IMR-90 (cell line): ENCODE data around the gene EXOC6B. TPM values are rescaled to one million over a fixed set of nuclear protein-coding genes. Genes with fewer than 3 reads are reported as not detected.

Experiments
- ATAC-seq: fragments of 200-7000 bp; cut with Tn5 transposase; 2 replicates; pipeline ENCODE4 v1.9.1; 2020; ENCODE audit warnings: low read depth, mild to moderate bottlenecking, moderate library complexity
- BruUV-seq: library from RNA; stranded (reverse); fragments of 400-500 nt; replicated peaks from 2 replicates; lab custom pipeline; 2021; lab: Mats Ljungman, UMichigan
- CTCF ChIA-PET: fragments of 300-600 bp; formaldehyde crosslinking; extraction: SDS; loops from one replicate; lab custom pipeline; 2021; ENCODE audit warnings: antibody characterized with exemption; lab: Yijun Ruan, JAX
- POLR2A ChIA-PET: fragments of 300-600 bp; sonication (Branson Sonifier 250); formaldehyde crosslinking; loops from one replicate; lab custom pipeline; 2022; ENCODE audit warnings: antibody characterized with exemption; ENCODE audit not compliant: unreplicated experiment; lab: Charles Lee
- DNase-seq: peaks from one replicate; pipeline ENCODE4 v3.0.0; 2013
- H2AFZ ChIP-seq: replicated peaks from 2 replicates; pipeline ENCODE3; 2013; ENCODE audit warnings: low read length, mild to moderate bottlenecking; ENCODE audit not compliant: poor library complexity
- H2AK5ac ChIP-seq: 2 replicates; pipeline ENCODE4 v1.6.1; 2013; ENCODE audit warnings: low read depth, low read length, inconsistent platforms
- H2AK9ac ChIP-seq: replicated peaks from 2 replicates; pipeline ENCODE3; 2013; ENCODE audit warnings: mild to moderate bottlenecking, low read depth, low read length, moderate library complexity; ENCODE audit not compliant: poor library complexity
- H2BK120ac ChIP-seq: 2 replicates; pipeline ENCODE4 v1.6.1; 2013; ENCODE audit warnings: low read depth, low read length, inconsistent platforms
- H2BK15ac ChIP-seq: 3 replicates; pipeline ENCODE4 v1.6.1; 2013; ENCODE audit warnings: low read depth, low read length, inconsistent platforms
- H2BK20ac ChIP-seq: 2 replicates; pipeline ENCODE4 v1.6.1; 2013; ENCODE audit warnings: low read depth, mild to moderate bottlenecking, inconsistent platforms, low read length, moderate library complexity
- H2BK5ac ChIP-seq: 2 replicates; pipeline ENCODE4 v1.6.1; 2013; ENCODE audit warnings: mild to moderate bottlenecking, low read depth, low read length, inconsistent platforms; ENCODE audit not compliant: poor library complexity, severe bottlenecking
- H3K14ac ChIP-seq: replicated peaks from 2 replicates; pipeline ENCODE4 v1.6.1; 2013; ENCODE audit warnings: low read depth, low read length, inconsistent platforms
- H3K18ac ChIP-seq: 2 replicates; pipeline ENCODE4 v1.6.1; 2013; ENCODE audit warnings: low read depth, low read length, control low read depth
- H3K23ac ChIP-seq: 2 replicates; pipeline ENCODE4 v1.6.1; 2013; ENCODE audit warnings: low read depth, low read length, inconsistent platforms
- H3K27ac ChIP-seq: 2 replicates; pipeline ENCODE4 v1.5.1; 2013; ENCODE audit warnings: mild to moderate bottlenecking, control low read depth, low read length; ENCODE audit not compliant: insufficient read depth
- H3K27me3 ChIP-seq: 2 replicates; pipeline ENCODE4 v1.6.1; 2013; ENCODE audit warnings: low read length; ENCODE audit not compliant: control insufficient read depth, insufficient read depth
- H3K36me3 ChIP-seq: 2 replicates; pipeline ENCODE4 v1.6.1; 2013; ENCODE audit warnings: low read length, mixed read lengths; ENCODE audit not compliant: control insufficient read depth, insufficient read depth
- H3K4ac ChIP-seq: 2 replicates; pipeline ENCODE4 v1.6.1; 2013; ENCODE audit warnings: low read depth, low read length, inconsistent platforms
- H3K4me1 ChIP-seq: 2 replicates; pipeline ENCODE4 v1.6.1; 2013; ENCODE audit warnings: low read length, mixed read lengths; ENCODE audit not compliant: control insufficient read depth, insufficient read depth
- H3K4me2 ChIP-seq: 2 replicates; pipeline ENCODE4 v1.6.1; 2013; ENCODE audit warnings: low read depth, mild to moderate bottlenecking, control low read depth, low read length, moderate library complexity
- H3K4me3 ChIP-seq: 2 replicates; pipeline ENCODE4 v1.5.1; 2013; ENCODE audit warnings: low read depth, mild to moderate bottlenecking, control low read depth, low read length, moderate library complexity; ENCODE audit not compliant: insufficient read depth
- H3K56ac ChIP-seq: 2 replicates; pipeline ENCODE4 v1.6.1; 2013; ENCODE audit warnings: low read length, inconsistent platforms; ENCODE audit not compliant: insufficient read depth; ENCODE audit errors: extremely low read depth
- H3K79me1 ChIP-seq, 2 experiments: 2 replicates each; pipeline ENCODE4 v1.6.1; 2013; ENCODE audit warnings: low read length in 2 of 2, inconsistent platforms in 1 of 2, low read depth in 1 of 2
- H3K9ac ChIP-seq: 2 replicates; pipeline ENCODE4 v1.6.1; 2013; ENCODE audit warnings: low read depth, low read length, control low read depth
- H3K9me1 ChIP-seq: 2 replicates; pipeline ENCODE4 v1.6.1; 2013; ENCODE audit warnings: low read length, inconsistent platforms; ENCODE audit not compliant: insufficient read depth
- H3K9me3 ChIP-seq: 2 replicates; pipeline ENCODE4 v1.6.1; 2013; ENCODE audit warnings: low read length; ENCODE audit not compliant: control insufficient read depth, insufficient read depth
- H4K20me1 ChIP-seq: 2 replicates; pipeline ENCODE4 v1.6.1; 2013; ENCODE audit warnings: low read length, inconsistent platforms; ENCODE audit not compliant: insufficient read depth
- H4K5ac ChIP-seq: 2 replicates; pipeline ENCODE4 v1.6.1; 2013; ENCODE audit warnings: mild to moderate bottlenecking, low read depth, low read length, control low read depth
- H4K8ac ChIP-seq, 2 experiments: 2 replicates each; pipeline ENCODE4 v1.6.1; 2013; ENCODE audit warnings: low read depth in 2 of 2, low read length in 2 of 2, control low read depth in 1 of 2, inconsistent platforms in 1 of 2
- H4K91ac ChIP-seq: 2 replicates; pipeline ENCODE4 v1.6.1; 2013; ENCODE audit warnings: low read depth, low read length, inconsistent platforms; ENCODE audit not compliant: insufficient read depth
- BHLHE40 ChIP-seq: fragments of 150-350 bp; IDR thresholded peaks from 2 replicates; pipeline ENCODE4 v1.6.1; 2016; ENCODE audit warnings: mild to moderate bottlenecking, low read depth, low read length
- CEBPB ChIP-seq: IDR thresholded peaks from 2 replicates; pipeline ENCODE4 v1.6.1; 2012; ENCODE audit warnings: low read depth, low read length, improper control_type of control experiment
- CHD1 ChIP-seq: IDR thresholded peaks from 2 replicates; pipeline ENCODE4 v1.6.1; 2012; ENCODE audit warnings: low read depth, low read length, improper control_type of control experiment
- CTCF ChIP-seq: conservative IDR thresholded peaks from 2 replicates; pipeline ENCODE4 v1.5.1; 2012; ENCODE audit warnings: mild to moderate bottlenecking, low read depth, low read length, improper control_type of control experiment
- MXI1 ChIP-seq: IDR thresholded peaks from 2 replicates; pipeline ENCODE4 v1.6.1; 2012; ENCODE audit warnings: low read depth, mild to moderate bottlenecking, low read length, moderate library complexity, borderline replicate concordance
- NFE2L2 ChIP-seq: fragments of 150-350 bp; IDR thresholded peaks from 2 replicates; pipeline ENCODE4 v1.6.1; 2016; ENCODE audit warnings: low read depth, mild to moderate bottlenecking, low read length
- RFX5 ChIP-seq: IDR thresholded peaks from 2 replicates; pipeline ENCODE4 v1.8.0; 2012; ENCODE audit warnings: low read depth, mild to moderate bottlenecking, low read length, moderate library complexity
- WGBS, 2 experiments: methylation state at CpG; one replicate each; pipeline versions ENCODE4 v1.1.5 to v1.1.7; 2013; ENCODE audit warnings: missing lambda C conversion rate in 2 of 2; ENCODE audit not compliant: insufficient read length in 1 of 2; ENCODE audit errors: extremely low coverage in 2 of 2; 5-methylcytosine and 5-hydroxymethylcytosine counted together
- dilution Hi-C: fragments of 300-500 bp; cut with HindIII; formaldehyde crosslinking; loops from one replicate; pipeline ENCODE4 v1.14.3; 2018; ENCODE audit warnings: low sequenced_read_pairs; ENCODE audit not compliant: unreplicated experiment
- in situ Hi-C: fragments of 300-500 bp; cut with MboI; formaldehyde crosslinking; loops from 3 replicates; pipeline ENCODE4 v1.14.3; 2019; ENCODE audit warnings: low sequenced_read_pairs, inconsistent platforms, mixed read lengths
- intact Hi-C: fragments of 100-400 bp; cut with micrococcal nuclease; formaldehyde crosslinking; loops from 2 replicates; pipeline ENCODE4 v1.10.0; 2022
- polyA plus RNA-seq, 3 experiments: library from polyadenylated mRNA; depleted of rRNA; stranded (reverse); fragments of >200 nt; gene quantifications; 2 replicates each; pipeline ENCODE4 v1.2.3, GENCODE V29; 2012; ENCODE audit warnings: low replicate concordance in 1 of 3
- total RNA-seq: library from RNA; depleted of rRNA; stranded (reverse); fragments of >200 nt; gene quantifications from 2 replicates; pipeline ENCODE4 v1.2.3, GENCODE V29; 2012
- TF ChIP-seq, protein P1 (sequence below): fragments of 150-350 bp; IDR thresholded peaks from 2 replicates; pipeline ENCODE4 v1.6.1; 2017; ENCODE audit warnings: mild to moderate bottlenecking, antibody characterized with exemption, low read length, low read depth
- TF ChIP-seq, protein P2 (sequence below): fragments of 150-350 bp; IDR thresholded peaks from 2 replicates; pipeline ENCODE4 v1.6.1; 2016; ENCODE audit warnings: low read depth, mild to moderate bottlenecking, low read length, moderate library complexity, borderline replicate concordance

Gene EXOC6B
- total and polyA plus RNA-seq, 2 of the 4 experiments (the other 2 are of a cell fraction), result 10.2 to 29.4 TPM

DNA sequence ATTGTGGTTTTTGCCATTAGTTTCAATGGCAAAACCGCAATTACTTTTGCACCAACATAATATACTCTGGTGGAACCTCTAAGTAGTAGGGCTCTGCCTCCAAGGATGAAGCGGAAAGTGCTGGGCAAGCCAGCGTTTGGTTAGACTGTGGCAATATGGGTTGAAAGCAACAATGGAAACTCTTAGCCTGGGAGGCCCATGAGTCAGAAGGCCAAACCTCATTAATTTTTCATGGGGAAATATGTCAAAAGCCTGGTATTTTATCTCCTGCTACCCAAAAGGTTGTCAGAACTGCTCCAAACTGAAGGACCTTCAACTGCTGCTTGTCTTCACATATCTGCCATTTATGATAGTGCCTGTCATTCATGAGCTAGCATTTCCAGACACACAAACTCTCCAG lies 499.1 kb downstream of the EXOC6B start:
- no peak overlapping the region for H2AK9ac ChIP-seq
- H3K27me3 ChIP-seq, result no peaks in the 10 kb centered on the region
- H3K36me3 ChIP-seq, result no peaks in the 10 kb centered on the region
- no peak overlapping the region for H2BK20ac ChIP-seq
- no peak overlapping the region for H2BK15ac ChIP-seq
- in situ Hi-C loops (no loop called here), intact Hi-C loops (no loop called here), dilution Hi-C loops (no loop called here)
- no peak overlapping the region for H4K5ac ChIP-seq
- no peak overlapping the region for H3K14ac ChIP-seq
- H3K4me1 ChIP-seq, result no peaks in the 10 kb centered on the region
- 0 out of 2 replicates have a peak, but pooled peaks cover 5% of the 10 kb centered on the region for H3K9me1 ChIP-seq
- H4K20me1 ChIP-seq, result no peaks in the 10 kb centered on the region
- H2BK120ac ChIP-seq, result no peak overlapping the region
- H3K9ac ChIP-seq, result no peak overlapping the region
- H4K91ac ChIP-seq, result no peak overlapping the region
- no peak overlapping the region for H3K56ac ChIP-seq
- H3K9me3 ChIP-seq, result no peaks in the 10 kb centered on the region
- no peak overlapping the region for H3K4me3 ChIP-seq
- POLR2A ChIA-PET, result no interaction called here
- H2AFZ ChIP-seq, result no peak overlapping the region
- H3K4me2 ChIP-seq, result no peak overlapping the region
- H3K18ac ChIP-seq, result no peak overlapping the region
- no peak overlapping the region for H4K8ac ChIP-seq
- WGBS, 2 experiments, result no CpG with 5 or more reads among the region's 3 CpGs
- TF ChIP-seq CHD1 (no peak), BHLHE40 (no peak), RFX5 (no peak), NFE2L2 (no peak), CTCF (no peak), CEBPB (no peak), MXI1 (no peak)
- TF ChIP-seq, protein P1, sequence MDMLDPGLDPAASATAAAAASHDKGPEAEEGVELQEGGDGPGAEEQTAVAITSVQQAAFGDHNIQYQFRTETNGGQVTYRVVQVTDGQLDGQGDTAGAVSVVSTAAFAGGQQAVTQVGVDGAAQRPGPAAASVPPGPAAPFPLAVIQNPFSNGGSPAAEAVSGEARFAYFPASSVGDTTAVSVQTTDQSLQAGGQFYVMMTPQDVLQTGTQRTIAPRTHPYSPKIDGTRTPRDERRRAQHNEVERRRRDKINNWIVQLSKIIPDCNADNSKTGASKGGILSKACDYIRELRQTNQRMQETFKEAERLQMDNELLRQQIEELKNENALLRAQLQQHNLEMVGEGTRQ, result no peak
- TF ChIP-seq, protein P2, sequence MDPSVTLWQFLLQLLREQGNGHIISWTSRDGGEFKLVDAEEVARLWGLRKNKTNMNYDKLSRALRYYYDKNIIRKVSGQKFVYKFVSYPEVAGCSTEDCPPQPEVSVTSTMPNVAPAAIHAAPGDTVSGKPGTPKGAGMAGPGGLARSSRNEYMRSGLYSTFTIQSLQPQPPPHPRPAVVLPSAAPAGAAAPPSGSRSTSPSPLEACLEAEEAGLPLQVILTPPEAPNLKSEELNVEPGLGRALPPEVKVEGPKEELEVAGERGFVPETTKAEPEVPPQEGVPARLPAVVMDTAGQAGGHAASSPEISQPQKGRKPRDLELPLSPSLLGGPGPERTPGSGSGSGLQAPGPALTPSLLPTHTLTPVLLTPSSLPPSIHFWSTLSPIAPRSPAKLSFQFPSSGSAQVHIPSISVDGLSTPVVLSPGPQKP, result no peak
- no peak overlapping the region for H3K27ac ChIP-seq
- ATAC-seq, result no peak
- H3K79me1 ChIP-seq, result no peaks in the 10 kb centered on the region
- H3K4ac ChIP-seq, result no peak overlapping the region
- BruUV-seq, result no TSS peak
- H2BK5ac ChIP-seq, result no peak overlapping the region
- no peak for DNase-seq
- no peak overlapping the region for H3K23ac ChIP-seq
- H2AK5ac ChIP-seq, result no peak overlapping the region
- CTCF ChIA-PET, result no interaction called here
